BE2C (cell line): ENCODE data around the gene DICER1.

Experiments used
- DNase-seq: peaks from one replicate; pipeline ENCODE4 v3.0.0-alpha.2; 2020
- H3K27me3 ChIP-seq: fragments of 250-450 bp; sonication (Bioruptor Pico); 2 replicates; pipeline ENCODE4 v1.5.1; 2020; ENCODE audit warnings: mild to moderate bottlenecking
- H3K36me3 ChIP-seq: fragments of 250-450 bp; sonication (Bioruptor Pico); 2 replicates; pipeline ENCODE4 v1.5.1; 2020; ENCODE audit warnings: mild to moderate bottlenecking
- H3K4me1 ChIP-seq: fragments of 250-450 bp; sonication (Bioruptor Pico); 2 replicates; pipeline ENCODE4 v1.5.1; 2020
- H3K4me3 ChIP-seq: 2 replicates; pipeline ENCODE4 v1.5.1; 2011; ENCODE audit warnings: low read depth, low read length
- H3K9me3 ChIP-seq: fragments of 250-450 bp; sonication (Bioruptor Pico); 2 replicates; pipeline ENCODE4 v1.5.1; 2020
- TF ChIP-seq, protein P1 (sequence below): IDR thresholded peaks from 2 replicates; pipeline ENCODE4 v1.5.1; 2012; ENCODE audit warnings: mild to moderate bottlenecking, low read depth, low read length

DICER1 gene

DNA sequence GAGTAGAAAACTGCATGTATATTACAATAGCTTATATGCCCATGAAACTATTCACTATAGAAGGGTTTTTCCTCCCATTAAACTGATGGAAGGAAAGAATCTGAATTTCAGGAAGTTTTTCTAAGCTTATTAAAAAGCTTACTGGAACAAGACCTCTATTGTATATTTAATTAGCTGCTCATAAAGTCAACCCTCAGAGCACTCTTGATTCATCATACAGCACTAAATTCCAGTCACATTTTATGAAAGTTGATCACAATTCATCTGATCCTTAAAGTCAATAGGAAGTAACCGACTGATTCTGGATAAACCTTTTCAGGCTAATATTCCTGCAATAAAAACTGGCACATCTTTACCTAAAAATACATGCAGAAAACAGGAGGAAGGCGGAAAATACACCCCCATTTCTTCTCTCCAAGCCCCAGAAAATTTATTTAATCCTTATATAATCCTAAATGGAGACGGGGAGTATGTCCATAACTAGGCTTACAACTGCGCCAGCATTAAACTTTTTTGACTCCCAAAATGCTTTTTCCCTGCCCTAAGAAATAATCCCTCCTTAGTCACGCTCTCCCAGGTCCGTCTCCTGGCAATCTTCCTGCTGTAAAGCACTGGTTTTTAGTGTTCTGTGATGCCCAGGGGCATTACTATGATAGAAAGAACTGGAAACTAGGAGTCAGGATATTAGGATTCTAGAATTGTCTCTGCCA is 35.3 kb downstream of the DICER1 start:
- peaks cover 44% of the 10 kb centered on the region for H3K36me3 ChIP-seq
- DNase-seq = no peak
- H3K9me3 ChIP-seq = no peaks in the 10 kb centered on the region
- TF ChIP-seq, protein P1, sequence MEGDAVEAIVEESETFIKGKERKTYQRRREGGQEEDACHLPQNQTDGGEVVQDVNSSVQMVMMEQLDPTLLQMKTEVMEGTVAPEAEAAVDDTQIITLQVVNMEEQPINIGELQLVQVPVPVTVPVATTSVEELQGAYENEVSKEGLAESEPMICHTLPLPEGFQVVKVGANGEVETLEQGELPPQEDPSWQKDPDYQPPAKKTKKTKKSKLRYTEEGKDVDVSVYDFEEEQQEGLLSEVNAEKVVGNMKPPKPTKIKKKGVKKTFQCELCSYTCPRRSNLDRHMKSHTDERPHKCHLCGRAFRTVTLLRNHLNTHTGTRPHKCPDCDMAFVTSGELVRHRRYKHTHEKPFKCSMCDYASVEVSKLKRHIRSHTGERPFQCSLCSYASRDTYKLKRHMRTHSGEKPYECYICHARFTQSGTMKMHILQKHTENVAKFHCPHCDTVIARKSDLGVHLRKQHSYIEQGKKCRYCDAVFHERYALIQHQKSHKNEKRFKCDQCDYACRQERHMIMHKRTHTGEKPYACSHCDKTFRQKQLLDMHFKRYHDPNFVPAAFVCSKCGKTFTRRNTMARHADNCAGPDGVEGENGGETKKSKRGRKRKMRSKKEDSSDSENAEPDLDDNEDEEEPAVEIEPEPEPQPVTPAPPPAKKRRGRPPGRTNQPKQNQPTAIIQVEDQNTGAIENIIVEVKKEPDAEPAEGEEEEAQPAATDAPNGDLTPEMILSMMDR = no peak
- 0 out of 2 replicates have a peak, but pooled peaks cover 3% of the 10 kb centered on the region for H3K4me1 ChIP-seq
- H3K4me3 ChIP-seq = no peak overlapping the region
- H3K27me3 ChIP-seq = no peaks in the 10 kb centered on the region

DNA sequence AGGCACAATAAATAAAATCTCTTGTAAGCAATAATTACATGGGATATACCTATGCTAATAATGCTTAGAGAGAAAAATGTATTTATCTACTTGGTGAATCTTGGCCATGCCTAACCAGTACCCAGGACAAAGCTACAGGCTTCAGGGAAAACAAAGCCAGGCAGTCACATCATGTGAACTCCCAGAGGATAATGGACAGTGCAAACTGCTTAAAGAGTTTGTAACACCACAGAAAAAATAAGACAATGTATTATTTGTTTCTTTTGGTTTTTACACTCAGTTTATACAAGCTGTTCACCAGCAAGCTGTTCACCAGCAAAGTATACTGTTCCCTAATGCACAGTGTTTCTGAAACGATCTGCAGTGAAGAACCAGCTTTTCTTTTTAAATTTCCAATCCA is 38.0 kb downstream of the DICER1 start:
- Histone ChIP-seq H3K9me3 (no peaks in the 10 kb centered on the region), H3K4me1 (0 out of 2 replicates have a peak, but pooled peaks cover 3% of the 10 kb centered on the region), H3K36me3 (peaks cover 45% of the 10 kb centered on the region), H3K4me3 (no peak overlapping the region), H3K27me3 (no peaks in the 10 kb centered on the region)
- TF ChIP-seq, protein P1 = no peak
- no peak for DNase-seq

DNA sequence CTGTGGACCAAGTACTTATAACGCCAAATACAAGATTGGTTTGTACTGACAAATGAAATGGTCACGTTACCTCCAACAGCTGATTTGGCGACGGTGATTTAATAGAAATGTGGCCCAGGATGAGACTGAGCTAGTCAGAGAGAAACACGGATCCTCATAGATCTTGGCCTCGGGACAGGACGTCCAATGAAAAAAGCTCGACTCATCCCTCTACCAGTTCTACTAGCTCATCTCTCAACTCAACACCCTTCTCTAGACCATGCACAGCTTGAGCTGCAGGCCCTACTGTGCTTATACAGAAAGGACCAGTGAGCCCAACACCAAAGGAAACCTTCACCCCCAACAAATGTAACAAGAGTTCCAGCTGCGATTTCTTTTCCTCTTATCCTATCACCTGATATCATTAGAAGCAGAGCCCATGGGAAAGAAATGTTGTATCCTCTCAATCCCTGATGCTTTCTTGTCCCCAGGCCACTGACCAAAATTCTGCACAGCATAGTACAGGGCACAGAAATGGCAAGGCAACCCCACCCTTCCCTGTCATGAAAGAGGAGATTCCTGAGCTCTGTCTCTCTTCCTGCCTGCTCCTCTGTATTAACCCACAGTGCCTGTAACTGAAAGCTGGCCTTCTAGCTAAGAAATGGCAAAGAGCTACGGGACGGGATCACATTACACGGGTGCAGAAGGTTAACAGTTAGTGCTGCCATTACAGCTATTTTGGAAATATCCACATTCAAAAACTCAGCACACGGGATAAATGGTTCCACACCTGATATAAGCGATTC is 39.2 kb downstream of the DICER1 start:
- 0 out of 2 replicates have a peak, but pooled peaks cover 3% of the 10 kb centered on the region for H3K4me1 ChIP-seq
- DNase-seq = no peak
- no peaks in the 10 kb centered on the region for H3K27me3 ChIP-seq
- no peaks in the 10 kb centered on the region for H3K9me3 ChIP-seq
- H3K36me3 ChIP-seq = peaks cover 33% of the 10 kb centered on the region
- TF ChIP-seq, protein P1 = no peak
- H3K4me3 ChIP-seq = no peak overlapping the region

DNA sequence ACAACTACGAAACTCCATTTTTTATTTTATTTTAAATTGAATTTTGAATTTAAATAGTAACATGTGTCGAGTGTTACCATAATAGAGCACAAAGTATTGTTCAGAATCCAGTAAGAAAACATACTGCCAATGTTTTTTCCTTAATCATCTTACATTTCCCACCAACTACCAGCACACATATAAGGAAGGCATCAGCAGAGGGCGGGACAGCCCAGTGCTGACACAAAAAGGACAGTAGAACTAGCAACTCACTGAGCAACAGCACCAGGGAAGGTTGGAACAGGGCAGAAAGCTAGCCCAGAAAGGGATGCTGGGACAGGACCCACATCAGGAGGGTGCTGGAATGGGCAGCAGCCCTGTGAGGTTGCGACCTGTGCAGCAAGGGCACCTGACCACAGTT is 43.9 kb downstream of the DICER1 start:
- H3K36me3 ChIP-seq = peaks cover 37% of the 10 kb centered on the region
- DNase-seq = no peak
- H3K27me3 ChIP-seq = no peaks in the 10 kb centered on the region
- 0 out of 2 replicates have a peak, but pooled peaks cover 3% of the 10 kb centered on the region for H3K4me1 ChIP-seq
- TF ChIP-seq, protein P1 = no peak
- no peaks in the 10 kb centered on the region for H3K9me3 ChIP-seq
- H3K4me3 ChIP-seq = no peak overlapping the region

DNA sequence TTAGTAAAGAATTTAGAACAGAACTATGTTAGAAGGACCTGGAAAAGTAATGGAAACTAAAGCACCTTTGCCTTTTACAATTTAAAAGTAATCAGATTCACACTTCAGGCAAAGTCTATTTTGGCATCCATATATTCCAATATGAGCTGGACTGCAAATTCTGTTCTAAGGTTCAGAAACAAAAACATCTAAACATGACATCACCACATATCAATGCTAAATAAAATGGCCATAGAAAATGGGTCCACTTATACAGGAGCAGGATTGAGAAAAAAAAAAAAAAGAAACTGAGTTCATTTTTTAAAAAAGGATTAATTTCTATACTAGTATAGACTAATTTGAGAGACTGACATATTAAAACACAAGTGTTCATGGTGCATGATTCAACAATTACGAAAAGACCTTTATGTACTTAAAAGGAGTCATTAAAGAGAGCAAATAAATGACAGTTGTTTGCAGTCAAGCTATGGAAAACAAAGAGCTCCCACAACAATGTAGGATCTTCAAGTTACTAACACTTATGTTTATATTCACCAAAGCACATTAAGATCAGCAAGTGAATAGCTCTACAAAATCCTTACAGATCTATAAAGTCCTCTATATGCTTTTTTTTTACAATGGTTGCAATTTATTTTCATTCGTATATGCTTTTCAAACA is 45.7 kb downstream of the DICER1 start:
- TF ChIP-seq, protein P1 = no peak
- Histone ChIP-seq H3K27me3 (no peaks in the 10 kb centered on the region), H3K36me3 (peaks cover 40% of the 10 kb centered on the region), H3K4me3 (no peak overlapping the region), H3K9me3 (no peaks in the 10 kb centered on the region), H3K4me1 (no peaks in the 10 kb centered on the region)
- DNase-seq = no peak
